PFSK-1 (cell line): ENCODE measurements around the gene LRBA.

Experiments
- FOXP2 ChIP-seq: optimal IDR thresholded peaks from 2 replicates; pipeline ENCODE3; 2011; ENCODE audit warnings: borderline replicate concordance, control low read depth, inconsistent platforms; ENCODE audit not compliant: insufficient read depth; ENCODE audit errors: extremely low read length, extremely low read depth
- POLR2AphosphoS5 ChIP-seq: IDR thresholded peaks from 2 replicates; pipeline ENCODE4 v1.6.1; 2012; ENCODE audit warnings: low read depth, mild to moderate bottlenecking, control low read depth, low read length, moderate library complexity
- SIN3A ChIP-seq: IDR thresholded peaks from 2 replicates; pipeline ENCODE4 v1.6.1; 2012; ENCODE audit warnings: mild to moderate bottlenecking, low read length, moderate library complexity, borderline replicate concordance; ENCODE audit not compliant: insufficient read depth
- TAF1 ChIP-seq: IDR thresholded peaks from 2 replicates; pipeline ENCODE4 v1.6.1; 2012; ENCODE audit warnings: low read length, control low read depth, borderline replicate concordance; ENCODE audit not compliant: insufficient read depth
- TF ChIP-seq, protein P1 (sequence below), 2 experiments: IDR thresholded peaks; 2 replicates each; pipeline versions ENCODE4 v1.6.1 to v1.8.0; 2011 to 2012; ENCODE audit warnings: low read depth in 2 of 2, low read length in 2 of 2, control low read depth in 1 of 2, inconsistent platforms in 1 of 2, mild to moderate bottlenecking in 1 of 2, moderate library complexity in 1 of 2; ENCODE audit not compliant: insufficient read depth in 1 of 2

LRBA gene

DNA sequence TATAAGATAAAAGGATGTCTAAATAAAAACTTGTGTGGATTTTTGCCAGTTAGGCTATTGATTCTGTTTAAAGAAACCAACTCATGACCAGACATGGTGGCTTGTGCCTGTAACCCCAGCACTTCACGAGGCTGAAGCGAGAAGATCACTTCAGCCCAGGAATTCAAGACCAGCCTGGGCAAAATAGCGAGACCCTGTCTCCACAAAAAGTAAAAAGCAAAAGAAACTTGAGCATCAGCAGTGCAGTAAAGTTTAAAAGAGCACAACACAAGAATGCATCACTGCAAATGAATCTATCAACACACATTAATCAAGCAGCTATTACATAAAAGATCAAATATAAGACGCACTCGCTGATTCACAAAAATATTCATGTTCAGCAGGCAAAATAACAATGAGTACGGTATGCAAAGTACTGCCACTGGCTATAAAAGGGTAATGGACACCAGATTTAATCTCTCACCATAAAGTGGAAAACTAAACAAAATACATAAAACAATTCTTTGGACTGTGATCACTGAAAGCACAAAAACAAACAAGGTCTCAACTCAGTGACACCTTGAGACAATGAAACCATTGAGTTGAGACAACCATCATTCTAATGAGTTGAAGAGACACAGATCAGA is 41.3 kb downstream of the LRBA start:
- TF ChIP-seq POLR2AphosphoS5: no peak
- TF ChIP-seq FOXP2: no peak
- TF ChIP-seq, protein P1, sequence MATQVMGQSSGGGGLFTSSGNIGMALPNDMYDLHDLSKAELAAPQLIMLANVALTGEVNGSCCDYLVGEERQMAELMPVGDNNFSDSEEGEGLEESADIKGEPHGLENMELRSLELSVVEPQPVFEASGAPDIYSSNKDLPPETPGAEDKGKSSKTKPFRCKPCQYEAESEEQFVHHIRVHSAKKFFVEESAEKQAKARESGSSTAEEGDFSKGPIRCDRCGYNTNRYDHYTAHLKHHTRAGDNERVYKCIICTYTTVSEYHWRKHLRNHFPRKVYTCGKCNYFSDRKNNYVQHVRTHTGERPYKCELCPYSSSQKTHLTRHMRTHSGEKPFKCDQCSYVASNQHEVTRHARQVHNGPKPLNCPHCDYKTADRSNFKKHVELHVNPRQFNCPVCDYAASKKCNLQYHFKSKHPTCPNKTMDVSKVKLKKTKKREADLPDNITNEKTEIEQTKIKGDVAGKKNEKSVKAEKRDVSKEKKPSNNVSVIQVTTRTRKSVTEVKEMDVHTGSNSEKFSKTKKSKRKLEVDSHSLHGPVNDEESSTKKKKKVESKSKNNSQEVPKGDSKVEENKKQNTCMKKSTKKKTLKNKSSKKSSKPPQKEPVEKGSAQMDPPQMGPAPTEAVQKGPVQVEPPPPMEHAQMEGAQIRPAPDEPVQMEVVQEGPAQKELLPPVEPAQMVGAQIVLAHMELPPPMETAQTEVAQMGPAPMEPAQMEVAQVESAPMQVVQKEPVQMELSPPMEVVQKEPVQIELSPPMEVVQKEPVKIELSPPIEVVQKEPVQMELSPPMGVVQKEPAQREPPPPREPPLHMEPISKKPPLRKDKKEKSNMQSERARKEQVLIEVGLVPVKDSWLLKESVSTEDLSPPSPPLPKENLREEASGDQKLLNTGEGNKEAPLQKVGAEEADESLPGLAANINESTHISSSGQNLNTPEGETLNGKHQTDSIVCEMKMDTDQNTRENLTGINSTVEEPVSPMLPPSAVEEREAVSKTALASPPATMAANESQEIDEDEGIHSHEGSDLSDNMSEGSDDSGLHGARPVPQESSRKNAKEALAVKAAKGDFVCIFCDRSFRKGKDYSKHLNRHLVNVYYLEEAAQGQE (IDR thresholded peaks at IDR 0.05; ENCODE audit: insufficient read depth in 1 of 2, low read depth in 2 of 2, low read length in 2 of 2): no peak
- no peak for TF ChIP-seq TAF1
- no peak for TF ChIP-seq SIN3A

DNA sequence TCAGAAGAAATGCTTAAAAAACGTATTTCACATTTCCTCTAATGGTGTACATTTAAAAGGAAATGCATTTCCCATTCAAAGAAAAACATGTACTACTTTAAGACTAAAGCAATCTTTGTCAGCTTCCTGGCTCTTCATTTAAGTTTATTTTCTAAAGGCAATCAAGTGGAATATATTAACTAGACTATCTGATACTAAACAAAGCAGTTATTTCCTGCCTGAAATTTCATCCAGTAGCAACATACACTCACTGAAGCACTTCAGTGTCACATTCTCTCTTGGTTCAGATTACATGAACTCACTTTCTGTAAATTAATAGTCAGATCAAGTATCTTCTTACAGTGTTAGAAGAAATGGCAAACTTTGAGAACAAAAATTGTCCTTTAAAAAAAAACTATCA is 42.5 kb downstream of the LRBA start:
- TF ChIP-seq, protein P1 (IDR thresholded peaks at IDR 0.05; ENCODE audit: insufficient read depth in 1 of 2, low read depth in 2 of 2, low read length in 2 of 2): no peak
- TF ChIP-seq FOXP2 (no peak), SIN3A (no peak), POLR2AphosphoS5 (no peak), TAF1 (no peak)

DNA sequence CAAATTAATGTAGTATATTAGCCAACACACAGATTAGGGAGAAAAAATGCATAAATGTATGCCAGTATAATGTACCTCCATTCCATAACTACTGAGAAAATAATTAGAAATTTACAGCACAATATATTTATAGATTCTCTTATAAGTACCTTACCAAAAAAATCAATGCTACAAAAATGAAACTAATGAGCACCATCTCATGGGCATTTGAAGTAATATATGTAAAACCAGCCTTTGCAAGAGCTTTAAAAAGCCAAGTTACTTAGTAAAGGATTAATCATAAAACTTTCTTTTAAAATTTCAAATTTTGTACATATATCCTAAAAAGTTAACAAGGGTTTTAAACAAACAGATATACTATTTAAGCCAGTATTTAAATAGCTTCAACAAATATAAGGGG is 43.2 kb downstream of the LRBA start:
- TF ChIP-seq SIN3A (no peak), TAF1 (no peak), FOXP2 (no peak), POLR2AphosphoS5 (no peak)
- TF ChIP-seq, protein P1 (IDR thresholded peaks at IDR 0.05; ENCODE audit: insufficient read depth in 1 of 2, low read depth in 2 of 2, low read length in 2 of 2): no peak

DNA sequence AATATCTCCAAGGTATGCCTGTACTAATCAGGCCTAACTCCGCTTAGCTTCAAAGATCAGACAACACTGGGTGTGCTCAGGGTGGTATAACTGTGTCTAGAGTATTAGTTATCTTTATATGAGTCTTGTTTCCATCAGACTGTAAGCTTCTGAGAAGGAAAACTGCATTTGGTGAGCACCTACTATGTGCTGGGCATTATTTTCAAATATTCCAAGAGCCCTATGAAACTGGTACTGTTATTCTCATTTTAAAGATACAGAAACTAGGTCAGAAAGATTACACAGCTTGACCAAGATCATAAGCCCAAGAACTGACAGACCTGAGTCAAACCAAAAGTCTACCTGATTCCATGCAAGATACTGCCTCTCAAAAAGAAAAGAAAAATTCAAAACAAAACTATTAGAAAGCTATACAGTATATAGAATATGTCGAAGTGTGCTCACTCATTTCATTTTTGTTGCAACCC is 44.4 kb downstream of the LRBA start:
- TF ChIP-seq SIN3A (no peak), POLR2AphosphoS5 (no peak), TAF1 (no peak), FOXP2 (no peak)
- TF ChIP-seq, protein P1 (IDR thresholded peaks at IDR 0.05; ENCODE audit: insufficient read depth in 1 of 2, low read depth in 2 of 2, low read length in 2 of 2): no peak

DNA sequence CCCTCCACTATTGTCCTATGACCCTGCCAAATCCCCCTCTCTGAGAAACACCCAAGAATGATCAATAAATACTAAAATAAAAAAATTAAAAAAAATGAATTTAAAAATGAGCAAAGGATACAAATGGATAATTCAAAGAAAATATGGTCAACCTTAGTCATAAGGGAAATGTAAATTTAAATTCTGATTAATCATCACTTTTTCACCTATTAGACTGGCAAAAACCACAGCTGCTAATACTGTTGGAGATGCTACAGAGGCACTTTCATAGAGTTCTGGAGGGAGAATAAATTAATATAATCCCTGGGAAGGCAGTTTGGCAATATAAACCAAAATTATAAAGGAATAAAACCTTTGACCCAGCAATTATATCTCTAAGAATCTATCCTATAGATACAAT is 50.3 kb downstream of the LRBA start:
- no peak for TF ChIP-seq FOXP2
- TF ChIP-seq, protein P1 (IDR thresholded peaks at IDR 0.05; ENCODE audit: insufficient read depth in 1 of 2, low read depth in 2 of 2, low read length in 2 of 2): no peak
- TF ChIP-seq POLR2AphosphoS5: no peak
